Neural cell (in vitro differentiated cells): ENCODE measurements around the gene DLG2. TPM values are rescaled to one million over a fixed set of nuclear protein-coding genes. Genes with fewer than 3 reads are reported as not detected.

Experiments
- H2AFZ ChIP-seq: fragments of 200-600, 300-800 bp; sonication (generic), shearing (Covaris generic); 2 replicates; pipeline ENCODE4 v1.6.0; 2014; ENCODE audit warnings: low read depth, mild to moderate bottlenecking, antibody characterized with exemption, low read length, moderate library complexity
- H3F3A ChIP-seq: fragments of 200-600 bp; shearing (Covaris generic); 2 replicates; pipeline ENCODE4 v1.6.1; 2016; ENCODE audit warnings: mild to moderate bottlenecking, moderate library complexity, mixed read lengths, antibody characterized with exemption, low read length; ENCODE audit not compliant: insufficient read depth, poor library complexity, severe bottlenecking
- H3K27ac ChIP-seq: fragments of 200-600, 300-800 bp; sonication (generic), shearing (Covaris generic); 2 replicates; pipeline ENCODE4 v1.5.1; 2014; ENCODE audit warnings: mild to moderate bottlenecking, low read length, moderate library complexity
- H3K27me3 ChIP-seq: fragments of 300-800, 200-600 bp; sonication (generic), shearing (Covaris generic); 2 replicates; pipeline ENCODE4 v1.6.0; 2014; ENCODE audit warnings: mild to moderate bottlenecking, low read depth, low read length, moderate library complexity; ENCODE audit not compliant: insufficient read depth
- H3K36me3 ChIP-seq: fragments of 300-800, 200-600 bp; sonication (generic), shearing (Covaris generic); 2 replicates; pipeline ENCODE4 v1.5.1; 2014; ENCODE audit warnings: mild to moderate bottlenecking, antibody characterized with exemption, low read length, moderate library complexity; ENCODE audit not compliant: insufficient read depth
- H3K4me2 ChIP-seq: fragments of 300-800, 200-600 bp; sonication (generic), shearing (Covaris generic); 2 replicates; pipeline ENCODE4 v1.6.0; 2014; ENCODE audit warnings: mild to moderate bottlenecking, low read length
- H3K4me3 ChIP-seq: fragments of 300-800, 200-600 bp; sonication (generic), shearing (Covaris generic); 2 replicates; pipeline ENCODE4 v1.5.1; 2014; ENCODE audit warnings: mild to moderate bottlenecking, low read length, moderate library complexity
- H3K79me2 ChIP-seq: fragments of 200-600 bp; shearing (Covaris generic); replicated peaks from 2 replicates; pipeline ENCODE4 v1.6.0; 2014; ENCODE audit warnings: mild to moderate bottlenecking, low read length, moderate library complexity; ENCODE audit not compliant: insufficient read depth
- H3K9ac ChIP-seq: fragments of 300-800, 200-600 bp; sonication (generic), shearing (Covaris generic); 2 replicates; pipeline ENCODE4 v1.6.1; 2016; ENCODE audit warnings: mild to moderate bottlenecking, low read length, mixed read lengths
- H3K9me2 ChIP-seq: fragments of 200-600 bp; shearing (Covaris generic); 2 replicates; pipeline ENCODE4 v1.6.1; 2016; ENCODE audit warnings: mild to moderate bottlenecking, low read length, mixed read lengths; ENCODE audit not compliant: insufficient read depth
- H3K9me3 ChIP-seq: fragments of 200-600, 300-800 bp; sonication (generic), shearing (Covaris generic); 2 replicates; pipeline ENCODE4 v1.6.1; 2016; ENCODE audit warnings: mild to moderate bottlenecking, mixed run types, low read length, moderate library complexity, mixed read lengths
- H4K20me1 ChIP-seq: fragments of 200-600 bp; shearing (Covaris generic); 2 replicates; pipeline ENCODE4 v1.6.1; 2016; ENCODE audit warnings: mild to moderate bottlenecking, mixed run types; ENCODE audit not compliant: insufficient read depth
- CTCF ChIP-seq: fragments of 450-650 bp; IDR thresholded peaks from 2 replicates; pipeline ENCODE4 v1.5.1; 2014; ENCODE audit warnings: antibody characterized with exemption, mild to moderate bottlenecking, moderate library complexity; ENCODE audit not compliant: poor library complexity, severe bottlenecking
- EP300 ChIP-seq: fragments of 450-650 bp; conservative IDR thresholded peaks from 2 replicates; pipeline ENCODE4 v1.6.1; 2014; ENCODE audit warnings: antibody characterized with exemption, mild to moderate bottlenecking, moderate library complexity; ENCODE audit not compliant: poor library complexity, severe bottlenecking
- EZH2 ChIP-seq: fragments of 200-600, 300-800 bp; shearing (Covaris generic), sonication (generic); IDR thresholded peaks from 2 replicates; pipeline ENCODE4 v1.6.1; 2014; ENCODE audit warnings: antibody characterized with exemption, low read length, borderline replicate concordance, mild to moderate bottlenecking; ENCODE audit not compliant: insufficient read depth, poor library complexity, severe bottlenecking
- MXI1 ChIP-seq: fragments of 450-650 bp; conservative IDR thresholded peaks from 2 replicates; pipeline ENCODE4 v1.6.1; 2014; ENCODE audit warnings: antibody characterized with exemption, mild to moderate bottlenecking; ENCODE audit not compliant: poor library complexity, severe bottlenecking
- POLR2AphosphoS5 ChIP-seq: IDR thresholded peaks from 2 replicates; pipeline ENCODE4 v1.6.1; 2012
- RAD21 ChIP-seq: fragments of 450-650 bp; conservative IDR thresholded peaks from 2 replicates; pipeline ENCODE4 v1.6.1; 2014; ENCODE audit warnings: antibody characterized with exemption, mild to moderate bottlenecking, moderate library complexity
- REST ChIP-seq: IDR thresholded peaks from 2 replicates; pipeline ENCODE4 v1.6.1; 2012; ENCODE audit warnings: borderline replicate concordance
- SMC3 ChIP-seq: fragments of 450-650 bp; conservative IDR thresholded peaks from 2 replicates; pipeline ENCODE4 v1.6.1; 2014; ENCODE audit warnings: antibody characterized with exemption, mild to moderate bottlenecking, moderate library complexity; ENCODE audit not compliant: poor library complexity
- TAF1 ChIP-seq: IDR thresholded peaks from 2 replicates; pipeline ENCODE4 v1.6.1; 2012; ENCODE audit warnings: low read depth
- polyA plus RNA-seq: library from polyadenylated mRNA; depleted of rRNA; stranded (reverse); fragments of >200 nt; gene quantifications from 2 replicates; pipeline ENCODE4 v1.2.3, GENCODE V29; 2014

The DLG2 gene
- polyA plus RNA-seq, 1 donor from 2014 or later = 179 TPM

GRCh38 chr11:84660257-84660977 lies 966.7 kb downstream of the DLG2 start:
- Histone ChIP-seq H3K27me3 (no peaks in the 10 kb centered on the region), H3K36me3 (no peaks in the 10 kb centered on the region), H3K4me2 (no peak overlapping the region), H3F3A (no peaks in the 10 kb centered on the region), H3K4me3 (no peak overlapping the region), H3K9ac (no peak overlapping the region), H3K27ac (no peak overlapping the region), H3K9me3 (peaks cover 3% of the 10 kb centered on the region), H3K9me2 (no peaks in the 10 kb centered on the region), H2AFZ (no peak overlapping the region), H4K20me1 (no peaks in the 10 kb centered on the region), H3K79me2 (no peaks in the 10 kb centered on the region)
- TF ChIP-seq TAF1 (no peak), MXI1 (no peak), EZH2 (no peak), REST (no peak), SMC3 (no peak), RAD21 (no peak), POLR2AphosphoS5 (no peak), EP300 (no peak)

GRCh38 chr11:84655712-84656111 lies 971.4 kb downstream of the DLG2 start:
- H3F3A ChIP-seq = no peaks in the 10 kb centered on the region
- no peaks in the 10 kb centered on the region for H3K36me3 ChIP-seq
- H3K9me2 ChIP-seq = no peaks in the 10 kb centered on the region
- H3K4me2 ChIP-seq = no peak overlapping the region
- no peak for TF ChIP-seq MXI1
- TF ChIP-seq EP300 = no peak
- TF ChIP-seq EZH2 = no peak
- TF ChIP-seq REST = no peak
- no peak for TF ChIP-seq CTCF
- no peak for TF ChIP-seq TAF1
- TF ChIP-seq RAD21 = no peak
- no peak for TF ChIP-seq POLR2AphosphoS5
- TF ChIP-seq SMC3 = no peak
- peaks cover 3% of the 10 kb centered on the region for H3K9me3 ChIP-seq
- no peak overlapping the region for H3K27ac ChIP-seq
- H3K4me3 ChIP-seq = no peak overlapping the region
- no peak overlapping the region for H3K9ac ChIP-seq
- no peaks in the 10 kb centered on the region for H4K20me1 ChIP-seq
- no peaks in the 10 kb centered on the region for H3K27me3 ChIP-seq
- no peak overlapping the region for H2AFZ ChIP-seq
- no peaks in the 10 kb centered on the region for H3K79me2 ChIP-seq
